HG03135 (cell line): ENCODE results near the gene CDK8.

Experiments
- ATAC-seq: cut with Tn5 transposase; IDR thresholded peaks from one replicate; pipeline ENCODE4 v1.9.1; 2021; ENCODE audit warnings: mild to moderate bottlenecking, moderate library complexity; ENCODE audit not compliant: unreplicated experiment

CDK8 gene

GRCh38 chr13:26253787-26254582, at the start of gene CDK8:
TSS of gene CDK8 (plus strand) at chr13:26254129. CDS start at chr13:26254642, 513 bp downstream.
- ATAC-seq, result peak; percentile 89

GRCh38 chr13:26208287-26208686, 45.6 kb upstream of the CDK8 start:
- ATAC-seq, result no peak

GRCh38 chr13:26213345-26213744, 40.6 kb upstream of the CDK8 start:
- no peak for ATAC-seq

- ATAC-seq, result no peak
Measured at GRCh38 chr13:26213982-26214381, 39.9 kb upstream of the CDK8 start.

- no peak for ATAC-seq
Measured at GRCh38 chr13:26216042-26216441, 37.9 kb upstream of the CDK8 start.

- ATAC-seq, result no peak
Measured at GRCh38 chr13:26219726-26220125, 34.2 kb upstream of the CDK8 start.

- ATAC-seq, result no peak
Measured at GRCh38 chr13:26220575-26220974, 33.4 kb upstream of the CDK8 start.

- peak; percentile 30 for ATAC-seq
Measured at GRCh38 chr13:26221399-26221720, 32.6 kb upstream of the CDK8 start.

GRCh38 chr13:26221721-26222519, 32.0 kb upstream of the CDK8 start, which contains the start of gene RNF6:
TSS of gene RNF6 (minus strand) at chr13:26222314. CDS start at chr13:26219649, 2,665 bp downstream.
- ATAC-seq, result peak; percentile 97

GRCh38 chr13:26222520-26223046, 31.3 kb upstream of the CDK8 start:
- peak; percentile 40 for ATAC-seq

- no peak for ATAC-seq
Measured at GRCh38 chr13:26225896-26226617, 27.9 kb upstream of the CDK8 start.

GRCh38 chr13:26227166-26227971, 26.6 kb upstream of the CDK8 start:
- no peak for ATAC-seq

GRCh38 chr13:26228096-26228495, 25.8 kb upstream of the CDK8 start:
- ATAC-seq, result no peak

- ATAC-seq, result no peak
Measured at GRCh38 chr13:26229080-26229615, 24.8 kb upstream of the CDK8 start.

GRCh38 chr13:26230703-26231102, 23.2 kb upstream of the CDK8 start:
- no peak for ATAC-seq

- ATAC-seq, result no peak
Measured at GRCh38 chr13:26236296-26236695, 17.6 kb upstream of the CDK8 start.

GRCh38 chr13:26246154-26246553, 7.8 kb upstream of the CDK8 start:
- no peak for ATAC-seq

- ATAC-seq, result no peak
Measured at GRCh38 chr13:26247011-26247410, 6.9 kb upstream of the CDK8 start.

- ATAC-seq, result no peak
Measured at GRCh38 chr13:26247608-26248007, 6.3 kb upstream of the CDK8 start.

- no peak for ATAC-seq
Measured at GRCh38 chr13:26249551-26249950, 4.4 kb upstream of the CDK8 start.
